ENCODE data around the gene KRTAP9-1. TPM values are rescaled to one million over a fixed set of nuclear protein-coding genes. Genes with fewer than 3 reads are reported as not detected.
"Not testable (repeated sequence)": the region's sequence is repeated elsewhere in the genome, so short reads cannot be mapped to it uniquely, and the experiment has no call there.

KRTAP9-1 gene
- total RNA-seq = not detected
- long read RNA-seq = 0 reads

DNA sequence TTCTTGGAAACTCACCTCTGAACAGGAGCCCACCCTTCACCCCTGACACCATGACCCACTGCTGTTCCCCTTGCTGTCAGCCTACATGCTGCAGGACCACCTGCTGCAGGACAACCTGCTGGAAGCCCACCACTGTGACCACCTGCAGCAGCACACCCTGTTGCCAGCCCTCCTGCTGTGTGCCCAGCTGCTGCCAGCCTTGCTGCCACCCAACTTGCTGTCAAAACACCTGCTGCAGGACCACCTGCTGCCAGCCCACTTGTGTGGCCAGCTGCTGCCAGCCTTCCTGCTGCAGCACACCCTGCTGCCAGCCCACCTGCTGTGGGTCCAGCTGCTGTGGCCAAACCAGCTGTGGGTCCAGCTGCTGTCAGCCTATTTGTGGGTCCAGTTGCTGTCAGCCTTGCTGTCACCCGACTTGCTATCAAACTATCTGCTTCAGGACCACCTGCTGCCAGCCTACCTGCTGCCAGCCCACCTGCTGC, at the start of gene KRTAP9-1:
Gene KRTAP9-1 (plus strand): TSS at position 51 of the 482 bp plus-strand sequence. CDS start 0 bp downstream, at position 51.
- H3K27ac ChIP-seq (replicated peaks); DNase-seq; H3K4me3 ChIP-seq; intact Hi-C loops (cut with micrococcal nuclease); H3K36me3 ChIP-seq; H3K4me1 ChIP-seq: not testable (repeated sequence)
- Histone ChIP-seq H3K27me3 (ENCODE audit: low read depth) (peaks cover 66% of the 10 kb centered on the region), H3K9me3 (replicated peaks) (peaks cover 13% of the 10 kb centered on the region)

DNA sequence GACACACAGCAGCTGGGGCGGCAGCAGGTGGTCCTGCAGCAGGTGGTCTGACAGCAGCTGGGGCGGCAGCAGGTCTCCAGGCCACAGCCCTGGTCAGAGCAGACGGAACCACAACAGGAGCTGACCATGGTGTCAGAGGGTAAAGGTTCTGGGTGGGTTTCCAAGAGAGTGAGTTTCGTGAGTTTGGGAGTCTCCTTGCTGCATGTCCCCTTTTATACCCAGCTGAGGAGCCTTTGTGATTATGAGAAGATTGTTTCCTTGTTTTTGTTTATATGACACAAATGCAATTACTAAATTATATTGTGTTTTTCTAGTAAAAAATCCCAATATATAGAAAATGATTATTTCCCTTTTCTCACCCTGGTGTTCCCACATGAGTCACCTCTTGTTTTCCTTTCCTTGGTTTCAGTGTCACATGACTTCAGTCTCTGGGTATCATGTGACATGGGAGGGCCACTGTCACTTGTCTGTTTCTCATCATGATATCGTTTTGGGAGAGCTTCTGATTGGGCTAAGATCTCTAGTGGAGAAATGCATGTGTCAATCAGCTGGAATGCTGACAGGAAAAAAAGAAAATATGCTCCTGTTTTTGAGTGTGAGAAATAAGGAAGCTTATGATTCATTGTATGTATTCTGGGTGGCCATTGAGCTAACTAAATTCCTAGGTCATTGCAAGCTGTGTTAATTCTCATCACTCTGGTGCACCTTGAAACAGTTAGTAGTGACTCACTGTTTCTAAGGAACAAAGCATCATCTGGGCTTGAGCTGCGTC, 49.1 kb upstream of the KRTAP9-1 start, which contains the start of gene KRTAP4-6:
Gene KRTAP4-6 (minus strand): TSS at position 185 of the 772 bp plus-strand sequence. CDS start 57 bp downstream, at position 128.
- TF ChIP-seq CTCF (IDR thresholded peaks at IDR 0.05; ENCODE audit: borderline replicate concordance) = no peak
- H3K9me3 ChIP-seq (replicated peaks) = peaks cover 41% of the 10 kb centered on the region
- no peak within 1 kb of the TSS for H3K4me3 ChIP-seq
- H3K27me3 ChIP-seq (ENCODE audit: low read depth) = peaks cover 23% of the 10 kb centered on the region
- H3K27ac ChIP-seq (replicated peaks) = no peak within 1 kb of the TSS
- H3K36me3 ChIP-seq = no peaks in the 10 kb centered on the region
- no peak for DNase-seq
- intact Hi-C loops (cut with micrococcal nuclease) = no loop called here
- H3K4me1 ChIP-seq = no peaks in the 10 kb centered on the region

GRCh38 chr17:41141361-41141760, 48.3 kb upstream of the KRTAP9-1 start:
- no peak for DNase-seq
- Histone ChIP-seq H3K9me3 (replicated peaks) (peaks cover 40% of the 10 kb centered on the region), H3K4me3 (no peak overlapping the region), H3K27ac (replicated peaks) (no peak overlapping the region), H3K27me3 (ENCODE audit: low read depth) (peaks cover 23% of the 10 kb centered on the region), H3K36me3 (no peaks in the 10 kb centered on the region), H3K4me1 (no peaks in the 10 kb centered on the region)
- no peak for TF ChIP-seq CTCF (IDR thresholded peaks at IDR 0.05; ENCODE audit: borderline replicate concordance)
- intact Hi-C loops (cut with micrococcal nuclease) = no loop called here

DNA sequence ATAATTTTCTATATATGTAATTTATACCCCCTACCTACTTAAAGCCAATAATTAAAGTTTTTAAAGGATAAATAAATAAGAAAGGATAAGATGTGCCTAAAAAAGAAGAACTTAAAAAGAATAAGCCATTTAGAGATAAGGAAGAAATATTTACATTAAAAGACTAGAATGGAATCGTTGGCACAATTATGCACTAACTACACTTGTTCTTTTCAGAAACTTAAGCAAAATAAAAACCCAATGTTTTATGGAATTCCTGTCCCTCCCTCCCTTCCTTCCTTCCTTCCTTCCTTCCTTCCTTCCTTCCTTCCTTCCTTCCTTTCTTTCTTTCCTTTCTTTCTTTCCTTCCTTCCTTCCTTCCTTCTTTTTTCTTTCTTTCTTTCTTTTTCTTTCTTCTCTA, 44.8 kb upstream of the KRTAP9-1 start:
- no peak for DNase-seq
- intact Hi-C loops (cut with micrococcal nuclease) = no loop called here
- no peak for TF ChIP-seq CTCF (IDR thresholded peaks at IDR 0.05; ENCODE audit: borderline replicate concordance)

DNA sequence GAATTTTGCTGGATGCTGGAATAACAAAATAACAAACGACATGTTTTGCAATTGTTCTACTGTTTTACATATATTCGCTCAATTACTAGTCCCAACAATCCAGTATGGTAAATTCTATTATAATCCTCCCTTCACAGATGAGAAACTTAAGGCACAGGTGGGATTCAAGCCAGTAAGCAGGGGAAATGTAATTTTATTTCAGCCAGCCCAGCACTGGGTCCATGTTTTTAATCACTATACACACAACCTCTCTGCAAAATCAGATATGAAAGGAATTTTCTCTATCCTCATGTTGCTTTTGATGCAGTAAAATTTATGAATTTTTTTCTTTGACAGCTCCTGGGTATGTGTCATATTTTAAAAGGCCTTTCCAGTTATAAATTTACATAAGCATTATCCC, 44.4 kb upstream of the KRTAP9-1 start:
- Histone ChIP-seq H3K4me3 (no peak overlapping the region), H3K27me3 (ENCODE audit: low read depth) (peaks cover 32% of the 10 kb centered on the region), H3K27ac (replicated peaks) (no peak overlapping the region), H3K9me3 (replicated peaks) (peaks cover 30% of the 10 kb centered on the region), H3K36me3 (no peaks in the 10 kb centered on the region), H3K4me1 (no peaks in the 10 kb centered on the region)
- no peak for TF ChIP-seq CTCF (IDR thresholded peaks at IDR 0.05; ENCODE audit: borderline replicate concordance)
- no peak for DNase-seq
- intact Hi-C loops (cut with micrococcal nuclease) = no loop called here

More for the DNA sequence above, 44.8 kb upstream of the KRTAP9-1 start:
- Histone ChIP-seq H3K27ac (replicated peaks) (no peak overlapping the region), H3K9me3 (replicated peaks) (peaks cover 34% of the 10 kb centered on the region), H3K4me1 (no peaks in the 10 kb centered on the region), H3K36me3 (no peaks in the 10 kb centered on the region), H3K27me3 (ENCODE audit: low read depth) (peaks cover 32% of the 10 kb centered on the region), H3K4me3 (no peak overlapping the region)
